Skeletal muscle cell (primary cell): ENCODE measurements around the gene GFOD1.

Experiments
- DNase-seq: peaks from one replicate; pipeline ENCODE4 v3.0.0-alpha.2; 2010; ENCODE audit warnings: low read depth
- H3K4me3 ChIP-seq: 2 replicates; pipeline ENCODE4 v1.5.1; 2011; ENCODE audit warnings: low read depth, mild to moderate bottlenecking, control low read depth, low read length, moderate library complexity

GFOD1 gene

GRCh38 chr6:13432526-13433184, 54.7 kb downstream of the GFOD1 start:
- DNase-seq = no peak
- no peak overlapping the region for H3K4me3 ChIP-seq

- no peak for DNase-seq
- H3K4me3 ChIP-seq = no peak overlapping the region
These were observed 55.4 kb downstream of the GFOD1 start for GRCh38 chr6:13431861-13432465.

- DNase-seq = no peak
- no peak overlapping the region for H3K4me3 ChIP-seq
These were observed 56.2 kb downstream of the GFOD1 start for GRCh38 chr6:13431059-13431656.

- H3K4me3 ChIP-seq = no peak overlapping the region
These were observed 58.0 kb downstream of the GFOD1 start for GRCh38 chr6:13429406-13429753.

GRCh38 chr6:13428583-13429405, 58.6 kb downstream of the GFOD1 start:
- no peak for DNase-seq
- H3K4me3 ChIP-seq = no peak overlapping the region

More at GRCh38 chr6:13429406-13429753, 58.0 kb downstream of the GFOD1 start:
- DNase-seq = no peak

- H3K4me3 ChIP-seq = no peak overlapping the region
- DNase-seq = no peak
These were observed 59.4 kb downstream of the GFOD1 start for GRCh38 chr6:13427801-13428582.

- no peak for DNase-seq
- no peak overlapping the region for H3K4me3 ChIP-seq
These were observed 60.1 kb downstream of the GFOD1 start for GRCh38 chr6:13427316-13427715.

GRCh38 chr6:13425943-13426931, 61.2 kb downstream of the GFOD1 start:
- H3K4me3 ChIP-seq = no peak overlapping the region
- DNase-seq = no peak

- no peak overlapping the region for H3K4me3 ChIP-seq
- no peak for DNase-seq
These were observed 62.0 kb downstream of the GFOD1 start for GRCh38 chr6:13425270-13425873.

GRCh38 chr6:13423252-13423651, 64.1 kb downstream of the GFOD1 start:
- no peak for DNase-seq
- H3K4me3 ChIP-seq = no peak overlapping the region

GRCh38 chr6:13422681-13423221, 64.6 kb downstream of the GFOD1 start:
- DNase-seq = no peak
- no peak overlapping the region for H3K4me3 ChIP-seq

GRCh38 chr6:13421425-13422059, 65.9 kb downstream of the GFOD1 start:
- DNase-seq = no peak
- H3K4me3 ChIP-seq = no peak overlapping the region

- no peak for DNase-seq
- H3K4me3 ChIP-seq = no peak overlapping the region
These were observed 67.1 kb downstream of the GFOD1 start for GRCh38 chr6:13420269-13420668.

GRCh38 chr6:13419422-13420195, 67.8 kb downstream of the GFOD1 start:
- no peak for DNase-seq
- no peak overlapping the region for H3K4me3 ChIP-seq

- DNase-seq = no peak
- no peak overlapping the region for H3K4me3 ChIP-seq
These were observed 68.6 kb downstream of the GFOD1 start for GRCh38 chr6:13418844-13419243.

- no peak for DNase-seq
- H3K4me3 ChIP-seq = no peak overlapping the region
These were observed 69.4 kb downstream of the GFOD1 start for GRCh38 chr6:13417954-13418353.

GRCh38 chr6:13417431-13417830, 70.0 kb downstream of the GFOD1 start:
- H3K4me3 ChIP-seq = no peak overlapping the region
- no peak for DNase-seq
